Erythroblast (primary cell): Measurements from ENCODE around the gene RNF44.

Experiments
- GATA1 ChIP-seq: IDR thresholded peaks from 2 replicates; pipeline ENCODE4 v1.6.1; 2011; ENCODE audit warnings: low read depth, mild to moderate bottlenecking, control low read depth, low read length, moderate library complexity
- POLR2A ChIP-seq: IDR thresholded peaks from 2 replicates; pipeline ENCODE4 v1.6.1; 2011; ENCODE audit warnings: mild to moderate bottlenecking, low read length

DNA sequence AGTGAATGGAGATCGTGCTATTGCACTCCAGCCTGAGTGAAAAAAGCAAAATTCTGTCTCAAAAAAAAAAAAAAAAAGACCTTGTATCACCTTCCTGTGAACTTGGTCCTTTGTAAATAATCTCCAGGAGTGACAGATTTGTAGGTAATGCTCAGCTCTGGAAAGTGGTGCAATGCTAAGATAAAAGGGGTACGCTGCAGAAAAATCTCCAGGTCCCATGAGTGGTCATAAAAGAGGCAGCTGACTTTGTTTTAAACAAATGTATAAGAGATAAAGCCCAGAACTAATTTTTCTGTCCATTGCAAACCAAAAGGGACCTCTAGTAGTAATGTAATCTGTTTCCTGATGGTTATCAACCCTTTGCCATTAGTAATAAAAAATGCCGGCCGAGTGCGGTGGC lies 33.7 kb downstream of the RNF44 start:
- TF ChIP-seq POLR2A (no peak), GATA1 (no peak)
